Right atrium auricular region (tissue), 2 donors: Measurements from ENCODE around the gene CERS3. TPM values are rescaled to one million over a fixed set of nuclear protein-coding genes. Genes with fewer than 3 reads are reported as not detected.

Experiments used
- DNase-seq: peaks from one replicate; pipeline ENCODE4 v3.0.0-alpha.2; 2019; ENCODE audit warnings: low spot score
- H3K27ac ChIP-seq, 2 donors: fragments of 200-600 bp; sonication (generic); 1 replicate in 1 of 2; 2 replicates in 1 of 2; pipeline ENCODE4 v1.5.1; 2016 to 2019
- H3K27me3 ChIP-seq, 2 donors: fragments of 200-600 bp; sonication (generic); one replicate each; pipeline versions ENCODE4 v1.5.1 to v1.6.0; 2017 to 2019
- H3K36me3 ChIP-seq: fragments of 200-600 bp; sonication (generic); one replicate; pipeline ENCODE4 v1.5.1; 2016
- H3K4me1 ChIP-seq, 2 donors: fragments of 200-600 bp; sonication (generic); one replicate each; pipeline versions ENCODE4 v1.5.1 to v1.6.0; 2017 to 2019
- H3K4me3 ChIP-seq, 2 donors: fragments of 200-600 bp; sonication (generic); 1 replicate in 1 of 2; 2 replicates in 1 of 2; pipeline ENCODE4 v1.5.1; 2017 to 2019; ENCODE audit warnings: mild to moderate bottlenecking in 1 of 2, moderate library complexity in 1 of 2
- H3K9me3 ChIP-seq, 2 donors: fragments of 200-600 bp; sonication (generic); one replicate each; pipeline ENCODE4 v1.5.1; 2019
- total RNA-seq, 2 donors: library from RNA; depleted of rRNA; stranded (reverse); fragments of >200 nt; gene quantifications; one replicate each; pipeline ENCODE4 v1.1.0, GENCODE V29; 2016
- TF ChIP-seq, protein P1 (sequence below), 2 donors: fragments of 200-600 bp; sonication (generic); IDR thresholded peaks; one replicate each; pipeline ENCODE4 v1.5.1; 2019; ENCODE audit warnings: antibody characterized with exemption in 2 of 2

The CERS3 gene
- total RNA-seq, 2 donors from 2014 or later, result not detected

DNA sequence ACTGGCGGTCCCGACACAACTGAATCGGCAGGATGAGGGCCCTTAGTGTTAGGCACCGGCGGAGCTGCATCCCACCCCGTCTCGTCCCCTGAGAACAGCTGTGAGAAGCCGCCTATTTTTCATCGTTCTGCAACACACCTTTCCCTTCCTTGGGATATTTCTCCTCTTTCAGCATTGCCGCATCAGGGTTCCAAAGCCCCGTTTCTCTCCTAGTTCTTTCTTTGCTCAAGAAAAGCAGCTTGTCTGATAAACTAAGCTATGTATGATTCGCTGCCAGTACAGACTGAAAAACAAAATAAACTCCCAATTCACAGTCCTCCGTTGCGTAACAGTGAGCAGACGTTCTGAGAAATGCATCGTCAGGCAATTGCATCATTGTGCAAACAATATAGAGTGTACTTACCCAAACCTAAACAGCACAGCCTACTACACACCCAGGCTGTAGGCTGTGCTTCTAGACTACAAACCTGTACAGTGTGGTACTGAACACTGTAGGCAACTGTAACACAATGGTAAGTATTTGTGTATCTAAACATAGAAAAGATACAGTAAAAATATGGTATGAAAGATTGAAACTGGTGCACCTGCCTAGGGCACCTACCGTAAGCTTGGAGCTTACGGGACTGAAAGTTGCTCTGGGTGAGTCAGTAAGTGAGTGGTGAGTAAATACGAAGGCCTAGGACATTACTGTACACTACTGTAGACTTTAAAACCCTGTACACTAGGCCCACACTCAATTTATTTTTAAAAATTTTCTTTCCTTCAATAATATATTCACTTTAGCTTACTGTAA is 178.1 kb downstream of the CERS3 start:
- Histone ChIP-seq H3K4me1 (peaks cover 0 to 15% of the 10 kb centered on the region in 2 donors), H3K9me3 (no peaks in the 10 kb centered on the region), H3K27me3 (no peaks in the 10 kb centered on the region), H3K36me3 (no peaks in the 10 kb centered on the region), H3K4me3 (peak overlapping the region; percentile 65 to 80), H3K27ac (peak overlapping the region; percentile 95 to 98)
- peak; percentile 73 for DNase-seq
- TF ChIP-seq, protein P1, sequence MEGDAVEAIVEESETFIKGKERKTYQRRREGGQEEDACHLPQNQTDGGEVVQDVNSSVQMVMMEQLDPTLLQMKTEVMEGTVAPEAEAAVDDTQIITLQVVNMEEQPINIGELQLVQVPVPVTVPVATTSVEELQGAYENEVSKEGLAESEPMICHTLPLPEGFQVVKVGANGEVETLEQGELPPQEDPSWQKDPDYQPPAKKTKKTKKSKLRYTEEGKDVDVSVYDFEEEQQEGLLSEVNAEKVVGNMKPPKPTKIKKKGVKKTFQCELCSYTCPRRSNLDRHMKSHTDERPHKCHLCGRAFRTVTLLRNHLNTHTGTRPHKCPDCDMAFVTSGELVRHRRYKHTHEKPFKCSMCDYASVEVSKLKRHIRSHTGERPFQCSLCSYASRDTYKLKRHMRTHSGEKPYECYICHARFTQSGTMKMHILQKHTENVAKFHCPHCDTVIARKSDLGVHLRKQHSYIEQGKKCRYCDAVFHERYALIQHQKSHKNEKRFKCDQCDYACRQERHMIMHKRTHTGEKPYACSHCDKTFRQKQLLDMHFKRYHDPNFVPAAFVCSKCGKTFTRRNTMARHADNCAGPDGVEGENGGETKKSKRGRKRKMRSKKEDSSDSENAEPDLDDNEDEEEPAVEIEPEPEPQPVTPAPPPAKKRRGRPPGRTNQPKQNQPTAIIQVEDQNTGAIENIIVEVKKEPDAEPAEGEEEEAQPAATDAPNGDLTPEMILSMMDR (IDR thresholded peaks at IDR 0.05), result no peak

Other genes with a start within 250 kb of the CERS3 start
- gene ADAMTS17, start 187.0 kb downstream of the CERS3 start, total RNA-seq, result 1 to 10 TPM; 3.6 to 4.4 TPM
- 1 to 10 TPM; 8.8 to 8.9 TPM for gene LINS1, start 73.2 kb upstream of the CERS3 start, total RNA-seq
- gene ASB7, start 73.6 kb upstream of the CERS3 start, total RNA-seq, result 1 to 10 TPM; 5.5 to 6.2 TPM